ENCODE results near the gene ZNF44.

- TF ChIP-seq, protein P1, sequence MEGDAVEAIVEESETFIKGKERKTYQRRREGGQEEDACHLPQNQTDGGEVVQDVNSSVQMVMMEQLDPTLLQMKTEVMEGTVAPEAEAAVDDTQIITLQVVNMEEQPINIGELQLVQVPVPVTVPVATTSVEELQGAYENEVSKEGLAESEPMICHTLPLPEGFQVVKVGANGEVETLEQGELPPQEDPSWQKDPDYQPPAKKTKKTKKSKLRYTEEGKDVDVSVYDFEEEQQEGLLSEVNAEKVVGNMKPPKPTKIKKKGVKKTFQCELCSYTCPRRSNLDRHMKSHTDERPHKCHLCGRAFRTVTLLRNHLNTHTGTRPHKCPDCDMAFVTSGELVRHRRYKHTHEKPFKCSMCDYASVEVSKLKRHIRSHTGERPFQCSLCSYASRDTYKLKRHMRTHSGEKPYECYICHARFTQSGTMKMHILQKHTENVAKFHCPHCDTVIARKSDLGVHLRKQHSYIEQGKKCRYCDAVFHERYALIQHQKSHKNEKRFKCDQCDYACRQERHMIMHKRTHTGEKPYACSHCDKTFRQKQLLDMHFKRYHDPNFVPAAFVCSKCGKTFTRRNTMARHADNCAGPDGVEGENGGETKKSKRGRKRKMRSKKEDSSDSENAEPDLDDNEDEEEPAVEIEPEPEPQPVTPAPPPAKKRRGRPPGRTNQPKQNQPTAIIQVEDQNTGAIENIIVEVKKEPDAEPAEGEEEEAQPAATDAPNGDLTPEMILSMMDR (conservative IDR thresholded peaks at IDR 0.05) = no peak
- no peak for TF ChIP-seq ZFX (IDR thresholded peaks at IDR 0.05)
Observed at GRCh38 chr19:12318782-12319413, 24.2 kb upstream of the ZNF44 start.

Data from C4-2B (cell line).